Bronchial smooth muscle cell (primary cell): Measurements from ENCODE around the gene APEX2. TPM values are rescaled to one million over a fixed set of nuclear protein-coding genes. Genes with fewer than 3 reads are reported as not detected.

Source experiments
- total RNA-seq: library from RNA; depleted of rRNA; stranded (reverse); fragments of >200 nt; gene quantifications from 2 replicates; pipeline ENCODE4 v1.2.1, GENCODE V29; 2014

APEX2 gene
- total RNA-seq: 3.4 and 3.8 TPM in 2 replicates

GRCh38 chrX:54999717-55000598, at the start of gene APEX2:
Gene APEX2 (plus strand): TSS chrX:55000363. CDS start chrX:55000423, 60 bp downstream.

GRCh38 chrX:54994099-54994498, 6.1 kb upstream of the APEX2 start, which contains the start of gene PFKFB1:
Gene PFKFB1 (minus strand): TSS chrX:54994188. CDS start chrX:54994007, 181 bp downstream.

GRCh38 chrX:55030271-55031205, 30.4 kb downstream of the APEX2 start, which contains the start of gene ALAS2:
Gene ALAS2 (minus strand): TSS chrX:55030977. CDS start chrX:55026000, 4,977 bp downstream.

Other genes starting within 250 kb of the APEX2 start
- gene ITIH6, start 202.1 kb upstream of the APEX2 start, total RNA-seq: not detected in 2 replicates
- 154 and 247 TPM in 2 replicates for gene MAGED2, start 192.6 kb upstream of the APEX2 start, total RNA-seq
- gene TRO, start 79.5 kb upstream of the APEX2 start, total RNA-seq: 17.3 and 20.6 TPM in 2 replicates
- 0.16 TPM in 1 of 2 replicates, not detected in the other for gene PFKFB1, start 6.2 kb upstream of the APEX2 start, total RNA-seq
- gene ALAS2, start 30.6 kb downstream of the APEX2 start, total RNA-seq: not detected in 2 replicates
- not detected in 2 replicates for gene PAGE2B, start 74.7 kb downstream of the APEX2 start, total RNA-seq
- not detected in 2 replicates for gene PAGE2, start 88.7 kb downstream of the APEX2 start, total RNA-seq
- gene PAGE5, start 220.0 kb downstream of the APEX2 start, total RNA-seq: not detected in 2 replicates